BJ (cell line): Measurements from ENCODE around the gene KLF15. TPM values are rescaled to one million over a fixed set of nuclear protein-coding genes. Genes with fewer than 3 reads are reported as not detected.

Source experiments
- CTCF ChIA-PET: fragments of 350-600 bp; formaldehyde crosslinking; extraction: SDS; loops from one replicate; lab custom pipeline; 2021; ENCODE audit warnings: antibody characterized with exemption, inconsistent platforms; lab: Yijun Ruan, JAX
- POLR2A ChIA-PET: fragments of 300-600 bp; sonication (Branson Sonifier 250); formaldehyde crosslinking; extraction: SDS; loops from one replicate; lab custom pipeline; 2021; ENCODE audit warnings: antibody characterized with exemption; lab: Charles Lee
- DNase-seq: peaks from one replicate; pipeline ENCODE4 v3.0.0-alpha.2; 2011; ENCODE audit warnings: low read depth
- H3K27me3 ChIP-seq: 2 replicates; pipeline ENCODE4 v1.6.0; 2011; ENCODE audit warnings: low read length; ENCODE audit not compliant: control insufficient read depth, insufficient read depth
- H3K36me3 ChIP-seq: 2 replicates; pipeline ENCODE4 v1.5.1; 2011; ENCODE audit warnings: low read length; ENCODE audit not compliant: control insufficient read depth, insufficient read depth
- H3K4me3 ChIP-seq: 2 replicates; pipeline ENCODE4 v1.5.1; 2011; ENCODE audit warnings: low read depth, mild to moderate bottlenecking, control low read depth, low read length
- CTCF ChIP-seq: IDR thresholded peaks from 2 replicates; pipeline ENCODE4 v1.5.1; 2011; ENCODE audit warnings: low read depth, mild to moderate bottlenecking, control low read depth, inconsistent platforms, low read length, moderate library complexity; ENCODE audit not compliant: insufficient read depth
- polyA plus RNA-seq: library from polyadenylated mRNA; depleted of rRNA; stranded (reverse); fragments of >200 nt; gene quantifications from 2 replicates; pipeline ENCODE4 v1.2.3, GENCODE V29; 2011

KLF15 gene
- polyA plus RNA-seq, 1 experiment = 0.44 TPM

- H3K27me3 ChIP-seq = no peaks in the 10 kb centered on the region; the same call in 1 of the 2 replicates
- no peaks in the 10 kb centered on the region for H3K36me3 ChIP-seq
- H3K4me3 ChIP-seq = no peak overlapping the region
- TF ChIP-seq CTCF = no peak
- CTCF ChIA-PET = interaction anchor here (1.0 to 2.2 kb wide), 2 partner anchors 9 to 10 kb away, joined by 3 to 4 read pairs; no protein-coding TSS in a partner anchor
- POLR2A ChIA-PET = no interaction called here
- DNase-seq = no peak
These were observed 6.0 kb downstream of the KLF15 start for GRCh38 chr3:126351086-126351770.

- no peak for TF ChIP-seq CTCF
- ChIA-PET CTCF (interaction anchor here (1.0 to 2.2 kb wide), 2 partner anchors 9 to 11 kb away, joined by 3 to 4 read pairs; no protein-coding TSS in a partner anchor), POLR2A (no interaction called here)
- no peaks in the 10 kb centered on the region; the same call in 1 of the 2 replicates for H3K27me3 ChIP-seq
- DNase-seq = no peak
- H3K36me3 ChIP-seq = no peaks in the 10 kb centered on the region
- no peak overlapping the region for H3K4me3 ChIP-seq
These were observed 6.6 kb downstream of the KLF15 start for GRCh38 chr3:126350502-126351085.

GRCh38 chr3:126349611-126350501 lies 7.4 kb downstream of the KLF15 start:
- CTCF ChIA-PET = interaction anchor here (2.2 kb wide), 1 partner anchor 12 kb away, joined by 4 read pairs; no protein-coding TSS in a partner anchor
- POLR2A ChIA-PET = no interaction called here
- Histone ChIP-seq H3K4me3 (no peak overlapping the region), H3K27me3 (no peaks in the 10 kb centered on the region; the same call in 1 of the 2 replicates), H3K36me3 (no peaks in the 10 kb centered on the region)
- TF ChIP-seq CTCF = no peak
- no peak for DNase-seq

- Histone ChIP-seq H3K36me3 (no peaks in the 10 kb centered on the region), H3K27me3 (no peaks in the 10 kb centered on the region), H3K4me3 (no peak overlapping the region)
- no peak for DNase-seq
- POLR2A ChIA-PET = no interaction called here
- TF ChIP-seq CTCF = no peak
- CTCF ChIA-PET = no interaction called here
These were observed 8.1 kb downstream of the KLF15 start for GRCh38 chr3:126349071-126349470.
